IPS-15b (cell line): ENCODE data around the gene PIK3R2.

ENCODE experiments used
- H3K27me3 ChIP-seq: one replicate; pipeline ENCODE4 v1.6.1; 2013; ENCODE audit warnings: low read length; ENCODE audit not compliant: control insufficient read depth, insufficient read depth
- H3K36me3 ChIP-seq: one replicate; pipeline ENCODE4 v1.6.1; 2013; ENCODE audit warnings: low read length; ENCODE audit not compliant: control insufficient read depth, insufficient read depth
- H3K4me1 ChIP-seq: one replicate; pipeline ENCODE4 v1.6.1; 2013; ENCODE audit warnings: mild to moderate bottlenecking, low read length; ENCODE audit not compliant: control insufficient read depth, insufficient read depth
- H3K4me3 ChIP-seq: one replicate; pipeline ENCODE4 v1.5.1; 2013; ENCODE audit warnings: low read depth, low read length
- H3K9ac ChIP-seq: one replicate; pipeline ENCODE4 v1.6.1; 2013; ENCODE audit warnings: low read depth, mild to moderate bottlenecking, low read length
- H3K9me3 ChIP-seq: one replicate; pipeline ENCODE4 v1.6.1; 2013; ENCODE audit warnings: mild to moderate bottlenecking, low read length; ENCODE audit not compliant: control insufficient read depth, insufficient read depth

PIK3R2 gene

GRCh38 chr19:18214779-18215433 is 61.9 kb downstream of the PIK3R2 start:
- Histone ChIP-seq H3K4me3 (no peak overlapping the region), H3K27me3 (peaks cover 1% of the 10 kb centered on the region), H3K9ac (no peak overlapping the region), H3K4me1 (no peaks in the 10 kb centered on the region), H3K9me3 (no peaks in the 10 kb centered on the region), H3K36me3 (peaks cover 2% of the 10 kb centered on the region)

DNA sequence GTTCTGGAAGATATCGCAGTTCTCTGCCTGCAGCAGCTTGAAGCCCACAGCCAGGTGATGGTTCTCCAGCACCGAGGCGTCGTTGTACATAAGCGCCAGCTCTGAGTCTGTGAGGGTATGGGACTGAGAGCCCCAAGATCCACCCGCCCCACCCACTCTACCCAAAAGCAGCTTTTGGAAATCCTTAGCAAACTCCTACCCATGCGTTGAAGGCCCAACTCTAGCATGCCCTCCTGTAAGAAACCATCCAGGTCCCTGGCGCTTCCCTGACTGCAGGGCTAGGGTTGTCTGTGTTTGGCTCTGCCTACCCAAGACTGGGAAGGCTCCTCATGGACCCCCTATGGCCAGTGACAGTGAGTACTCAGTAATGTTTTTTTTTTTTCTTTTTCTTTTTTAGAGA is 63.8 kb downstream of the PIK3R2 start:
- Histone ChIP-seq H3K9me3 (no peaks in the 10 kb centered on the region), H3K27me3 (peaks cover 2% of the 10 kb centered on the region), H3K9ac (no peak overlapping the region), H3K4me3 (no peak overlapping the region), H3K36me3 (no peaks in the 10 kb centered on the region), H3K4me1 (peaks cover 2% of the 10 kb centered on the region)

DNA sequence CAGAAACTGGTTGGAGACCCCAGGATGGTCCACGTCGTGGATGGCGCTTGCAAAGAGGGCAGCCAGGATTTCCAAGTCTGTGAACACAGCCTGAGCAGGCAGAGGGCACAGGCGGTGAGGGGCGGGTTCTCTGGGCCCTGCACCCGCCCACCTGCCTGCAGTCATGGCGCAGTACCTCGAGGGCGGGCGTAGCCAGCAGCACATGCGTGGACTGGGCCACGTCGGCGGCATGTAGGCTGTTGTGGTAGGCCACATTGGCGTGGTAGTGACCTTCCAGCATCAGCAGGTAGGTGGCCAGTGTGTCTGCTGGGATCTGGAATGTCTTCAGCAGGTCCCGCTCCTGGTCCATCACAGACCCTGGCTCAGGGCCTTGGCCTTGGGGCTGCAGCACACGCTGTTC is 65.2 kb downstream of the PIK3R2 start:
- no peak overlapping the region for H3K4me3 ChIP-seq
- no peaks in the 10 kb centered on the region for H3K9me3 ChIP-seq
- peaks cover 2% of the 10 kb centered on the region for H3K4me1 ChIP-seq
- H3K9ac ChIP-seq, result no peak overlapping the region
- H3K27me3 ChIP-seq, result peaks cover 2% of the 10 kb centered on the region
- H3K36me3 ChIP-seq, result no peaks in the 10 kb centered on the region

GRCh38 chr19:18218600-18218999 is 65.6 kb downstream of the PIK3R2 start:
- Histone ChIP-seq H3K36me3 (no peaks in the 10 kb centered on the region), H3K4me3 (no peak overlapping the region), H3K9me3 (no peaks in the 10 kb centered on the region), H3K4me1 (peaks cover 2% of the 10 kb centered on the region), H3K9ac (no peak overlapping the region), H3K27me3 (peaks cover 2% of the 10 kb centered on the region)
